Left lung (tissue), 10 donors: ENCODE results near the gene COX19. TPM values are rescaled to one million over a fixed set of nuclear protein-coding genes. Genes with fewer than 3 reads are reported as not detected.

Experiments
- ATAC-seq: fragments of 200-7000 bp; cut with Tn5 transposase; one replicate; pipeline ENCODE4 v1.9.1; 2020; ENCODE audit warnings: moderate library complexity
- DNase-seq, 4 donors: peaks; one replicate each; pipeline ENCODE4 v3.0.0-alpha.2; 2013 to 2020
- H3K27ac ChIP-seq, 2 donors: fragments of 200-600 bp; sonication (generic) in 1 of 2; one replicate each; pipeline versions ENCODE4 v1.5.0 to v1.8.0; 2020 to 2021
- H3K27me3 ChIP-seq, 2 donors: fragments of 200-600 bp; sonication (generic) in 1 of 2; one replicate each; pipeline versions ENCODE4 v1.5.0 to v1.8.0; 2020 to 2021
- H3K36me3 ChIP-seq, 2 donors: fragments of 200-600 bp; sonication (generic) in 1 of 2; one replicate each; pipeline versions ENCODE4 v1.5.0 to v1.8.0; 2020 to 2021
- H3K4me1 ChIP-seq, 2 donors: fragments of 200-600 bp; one replicate each; pipeline ENCODE4 v1.8.0; 2021
- H3K4me3 ChIP-seq, 2 donors: fragments of 200-600 bp; sonication (generic) in 1 of 2; one replicate each; pipeline versions ENCODE4 v1.5.0 to v1.8.0; 2020 to 2021; ENCODE audit warnings: mild to moderate bottlenecking in 1 of 2
- H3K9me3 ChIP-seq, 2 donors: fragments of 200-600 bp; sonication (generic) in 1 of 2; one replicate each; pipeline versions ENCODE4 v1.5.0 to v1.8.0; 2020 to 2021
- CTCF ChIP-seq, 2 donors: fragments of 200-600 bp; sonication (generic) in 1 of 2; IDR thresholded peaks; one replicate each; pipeline versions ENCODE4 v1.5.0 to v1.8.0; 2021; ENCODE audit warnings: antibody characterized with exemption in 2 of 2
- intact Hi-C, 2 donors: fragments of 100-400 bp; cut with DNase I; formaldehyde crosslinking; loops; one replicate each; pipeline versions ENCODE4 v1.11.2 to v1.14.2; 2022
- polyA plus RNA-seq, 6 donors: library from polyadenylated mRNA; unstranded; fragments of 120-200 nt; gene quantifications; one replicate each; pipeline ENCODE4 v1.2.1, GENCODE V29; 2013; ENCODE audit not compliant: insufficient read length in 6 of 6
- total RNA-seq, 2 donors: library from RNA; stranded (reverse); fragmentation: NEBNext Ultra II Directional; extraction: Animal tissue kit (Norgen Biotek cat#: 25700); gene quantifications; one replicate each; pipeline ENCODE4 v1.2.1, GENCODE V29; 2021
- donor health status: DM: no; HTN: yes; CAD: no.
- donor health status: DM: no; HTN: no; CAD: no.

COX19 gene
- total and polyA plus RNA-seq, 8 donors, result 9.1 to 18.1 (median 16.4) TPM

- H3K27ac ChIP-seq, result no peak overlapping the region
- ATAC-seq, result no peak
- peaks cover 0 to 15% of the 10 kb centered on the region in 2 donors for H3K4me1 ChIP-seq
- no peaks in the 10 kb centered on the region for H3K27me3 ChIP-seq
- DNase-seq, result peak in 1 of 4 donors; percentile 54
- H3K4me3 ChIP-seq, result no peak overlapping the region
- intact Hi-C loops, result no loop called here
- no peaks in the 10 kb centered on the region for H3K9me3 ChIP-seq
- no peak for TF ChIP-seq CTCF (IDR thresholded peaks at IDR 0.05)
- peaks cover 0 to 12% of the 10 kb centered on the region in 2 donors for H3K36me3 ChIP-seq
Observed at GRCh38 chr7:934469-935163, 40.7 kb downstream of the COX19 start.

DNA sequence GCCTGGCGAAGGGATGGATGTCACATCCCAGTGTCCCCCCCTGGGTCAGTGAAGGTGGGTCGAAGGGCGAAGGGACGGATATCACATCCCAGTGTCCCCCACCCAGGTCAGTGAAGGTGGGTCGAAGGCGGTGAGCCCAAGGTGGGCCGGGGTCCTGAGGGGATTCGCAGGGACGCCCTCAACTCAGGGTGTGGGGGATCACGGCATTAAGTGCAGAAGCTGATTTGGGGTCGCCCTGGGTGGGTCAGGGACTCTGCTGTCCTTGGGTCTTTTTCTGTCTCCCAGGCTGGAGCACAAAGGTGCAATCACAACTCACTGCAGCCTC, 42.7 kb downstream of the COX19 start:
- intact Hi-C loops, result no loop called here
- Histone ChIP-seq H3K4me3 (no peak overlapping the region), H3K4me1 (peaks cover 0 to 31% of the 10 kb centered on the region in 2 donors), H3K27ac (no peak overlapping the region), H3K9me3 (no peaks in the 10 kb centered on the region), H3K36me3 (peaks cover 0 to 12% of the 10 kb centered on the region in 2 donors), H3K27me3 (no peaks in the 10 kb centered on the region)
- ATAC-seq, result no peak
- no peak for TF ChIP-seq CTCF (IDR thresholded peaks at IDR 0.05)
- peak in 1 of 4 donors; percentile 43 for DNase-seq

GRCh38 chr7:931871-932650, 43.3 kb downstream of the COX19 start:
- no peak for ATAC-seq
- TF ChIP-seq CTCF (IDR thresholded peaks at IDR 0.05), result no peak
- H3K36me3 ChIP-seq, result peaks cover 0 to 12% of the 10 kb centered on the region in 2 donors
- peaks cover 0 to 36% of the 10 kb centered on the region in 2 donors for H3K4me1 ChIP-seq
- H3K9me3 ChIP-seq, result no peaks in the 10 kb centered on the region
- H3K4me3 ChIP-seq, result no peak overlapping the region
- H3K27ac ChIP-seq, result no peak overlapping the region
- H3K27me3 ChIP-seq, result no peaks in the 10 kb centered on the region
- peak in 1 of 4 donors; percentile 60 for DNase-seq
- intact Hi-C loops, result no loop called here

GRCh38 chr7:930975-931758, 44.2 kb downstream of the COX19 start:
- H3K36me3 ChIP-seq, result peaks cover 0 to 12% of the 10 kb centered on the region in 2 donors
- no peak overlapping the region for H3K4me3 ChIP-seq
- no peaks in the 10 kb centered on the region for H3K27me3 ChIP-seq
- ATAC-seq, result peak; percentile 20
- peak in 2 of 4 donors; percentile 1 to 51 for DNase-seq
- H3K4me1 ChIP-seq, result peaks cover 0 to 36% of the 10 kb centered on the region in 2 donors
- H3K9me3 ChIP-seq, result no peaks in the 10 kb centered on the region
- no peak for TF ChIP-seq CTCF (IDR thresholded peaks at IDR 0.05)
- intact Hi-C loops, result no loop called here
- peak overlapping the region in 1 of 2 donors; percentile 20 for H3K27ac ChIP-seq
